GM18520 (cell line): ENCODE measurements around the gene ARHGAP26.

Experiments used
- ATAC-seq: cut with Tn5 transposase; IDR thresholded peaks from one replicate; pipeline ENCODE4 v1.9.1; 2021; ENCODE audit not compliant: unreplicated experiment

Gene ARHGAP26

GRCh38 chr5:143031781-143032580 lies 261.8 kb downstream of the ARHGAP26 start:
- no peak for ATAC-seq

- ATAC-seq = no peak
These were observed 262.3 kb downstream of the ARHGAP26 start for GRCh38 chr5:143032581-143032836.

DNA sequence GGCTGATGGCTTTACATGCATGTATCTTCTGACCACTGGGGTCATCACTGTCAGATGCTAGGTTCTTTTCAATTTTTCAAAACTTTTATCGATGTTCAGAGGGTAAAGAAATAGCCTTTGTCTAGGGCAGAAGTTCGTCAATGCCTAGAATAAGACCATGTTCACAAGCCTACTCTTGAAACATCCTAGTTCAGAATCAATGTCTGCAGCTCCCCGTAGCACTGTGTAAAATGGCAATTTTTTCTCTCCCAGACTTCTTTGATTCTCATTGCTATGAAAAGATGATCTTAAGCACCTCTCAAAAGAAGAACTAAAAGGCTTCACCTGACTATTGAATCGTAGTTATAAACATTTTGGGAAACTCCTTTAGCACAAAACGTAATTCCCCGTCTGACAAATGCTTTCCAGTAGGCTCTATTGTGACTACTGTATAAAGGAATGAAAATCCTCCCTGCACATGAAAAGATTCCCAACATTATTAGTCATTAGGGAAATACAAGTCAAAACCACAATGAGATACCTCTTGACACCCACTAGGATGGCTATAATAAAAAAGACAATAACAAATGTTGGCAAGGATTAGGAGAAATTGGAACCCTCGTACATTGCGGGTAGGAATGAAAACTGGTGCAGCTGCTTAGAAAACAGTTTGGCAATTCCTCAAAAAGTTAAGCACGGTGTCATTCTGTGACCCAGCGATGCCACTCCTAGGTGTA lies 263.5 kb downstream of the ARHGAP26 start:
- ATAC-seq = no peak

DNA sequence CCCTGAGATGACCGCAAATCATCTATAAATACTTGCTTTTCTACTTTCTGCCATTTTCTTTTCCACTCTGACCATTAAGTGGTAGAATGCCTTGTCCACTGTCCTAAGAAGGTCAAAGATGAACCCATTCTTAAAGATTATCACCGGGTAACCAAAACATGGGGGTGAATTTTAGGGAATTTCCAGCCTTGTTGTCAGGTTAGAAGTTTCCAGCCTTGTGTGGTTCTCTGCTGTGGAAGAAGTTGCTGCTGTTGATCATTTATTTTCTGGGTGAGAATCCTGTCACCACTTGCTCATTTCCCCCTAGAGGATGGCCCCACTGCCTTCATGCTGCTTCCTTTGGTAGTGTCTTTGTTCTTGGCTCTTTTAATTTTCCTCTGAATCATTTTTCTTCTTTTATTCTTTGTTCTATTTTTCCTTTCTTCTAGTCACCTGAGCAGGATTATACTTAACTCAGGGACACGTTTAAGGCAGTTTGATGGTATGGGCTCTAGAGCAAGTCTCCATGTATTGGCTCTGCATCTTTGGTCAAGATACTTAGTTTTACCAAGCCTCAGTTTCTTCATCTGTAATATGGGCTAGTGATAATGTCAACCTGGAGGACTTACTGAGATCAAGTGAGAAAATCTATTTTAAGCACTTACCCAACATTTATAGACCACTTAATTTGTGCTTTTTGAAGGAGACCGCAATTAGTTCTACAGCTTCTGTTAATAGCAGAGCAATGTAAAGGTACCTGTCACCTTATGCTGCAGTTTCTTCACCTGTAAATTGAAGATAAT lies 266.2 kb downstream of the ARHGAP26 start:
- peak; percentile 33 for ATAC-seq

DNA sequence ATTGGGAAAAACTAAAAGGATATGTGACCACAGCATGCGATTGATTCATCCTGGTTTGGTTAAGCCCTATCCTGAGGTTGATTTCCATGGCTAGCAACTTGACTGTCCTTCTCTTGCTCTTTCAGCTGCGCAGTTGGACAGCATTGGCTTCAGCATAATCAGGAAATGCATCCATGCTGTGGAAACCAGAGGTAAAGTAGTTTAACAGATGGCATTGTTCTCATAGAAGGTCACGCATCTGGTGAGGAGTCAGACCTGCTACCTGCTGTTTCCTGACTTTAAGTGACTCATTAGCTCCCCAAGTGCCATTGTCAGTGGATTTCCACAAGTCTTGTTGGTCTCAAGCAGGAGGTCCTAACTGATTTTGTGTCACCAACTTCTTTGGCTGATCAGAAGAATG lies 266.9 kb downstream of the ARHGAP26 start:
- ATAC-seq = no peak

- no peak for ATAC-seq
These were observed 267.5 kb downstream of the ARHGAP26 start for GRCh38 chr5:143037708-143038107.

DNA sequence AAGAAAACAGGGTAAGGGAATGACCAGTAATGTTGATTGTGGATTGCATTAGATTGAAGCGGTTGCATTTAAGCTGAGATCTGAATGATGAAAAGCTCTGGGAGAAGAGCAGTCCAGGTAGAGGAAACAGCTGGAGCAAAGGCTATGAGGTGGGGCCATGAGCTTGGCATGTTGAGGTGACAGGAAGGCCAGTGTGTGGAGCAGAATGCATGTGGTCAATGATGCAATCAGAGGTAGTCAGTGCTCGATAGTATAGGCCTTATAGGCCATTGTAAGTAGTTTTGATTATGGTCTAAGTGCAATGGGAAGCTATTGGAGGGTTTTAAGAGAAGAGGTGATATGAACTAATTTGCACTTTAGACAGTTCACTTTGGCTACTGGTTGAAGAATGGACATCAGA lies 270.4 kb downstream of the ARHGAP26 start:
- no peak for ATAC-seq

DNA sequence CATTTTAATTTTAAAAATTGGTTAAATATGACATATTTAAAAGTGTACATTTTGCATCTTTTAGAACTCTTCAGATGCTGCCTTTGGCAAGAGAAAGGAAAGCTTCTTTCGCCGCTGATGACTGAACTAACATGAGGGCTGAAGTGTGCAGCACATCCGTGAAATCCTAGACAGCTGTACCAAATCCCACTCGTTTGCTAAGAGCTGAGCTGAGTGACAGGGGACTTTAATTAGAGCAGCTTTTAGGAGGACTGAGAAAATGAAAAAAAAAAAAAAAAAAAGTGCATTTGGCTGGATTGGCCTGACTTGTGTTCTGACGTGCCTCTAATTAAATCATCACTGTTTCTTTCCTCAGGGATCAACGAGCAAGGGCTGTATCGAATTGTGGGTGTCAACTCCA lies 271.3 kb downstream of the ARHGAP26 start:
- ATAC-seq = no peak

DNA sequence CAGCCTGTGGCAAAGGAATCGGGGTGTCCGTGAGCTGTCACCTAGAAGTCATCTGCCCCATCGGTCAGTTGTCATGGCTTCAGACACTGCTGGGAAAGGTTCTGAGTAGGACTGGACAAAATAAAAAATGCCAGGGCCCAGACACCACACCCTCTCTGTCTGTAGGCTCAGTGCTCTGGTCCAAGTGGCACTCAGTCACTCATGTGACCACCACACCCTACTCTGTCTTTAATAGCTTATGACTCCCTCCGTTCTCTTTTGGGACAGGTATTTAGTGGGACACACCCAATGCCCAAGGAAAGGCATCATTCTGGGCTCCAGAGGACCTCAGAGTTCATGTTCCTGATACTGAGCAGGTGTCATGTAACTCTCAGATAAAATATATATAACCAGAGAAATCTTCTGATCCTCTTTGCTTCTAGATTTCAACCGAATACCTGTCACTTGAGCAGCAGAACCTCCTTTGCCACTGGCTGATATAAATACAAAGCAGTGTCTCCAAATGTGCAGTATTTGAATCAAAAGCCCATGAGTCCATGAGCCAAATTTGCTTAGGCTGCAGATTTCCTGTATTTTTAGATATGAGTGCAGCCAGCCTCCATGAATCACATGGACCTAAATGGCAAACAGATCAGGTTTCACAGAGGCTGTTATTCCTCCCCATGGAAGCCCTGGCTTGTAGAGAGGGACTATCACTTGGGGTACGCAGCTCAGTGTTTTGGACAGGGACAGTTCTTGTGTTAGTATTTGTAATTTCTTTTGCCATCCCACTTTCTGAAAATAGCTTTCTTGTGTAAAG lies 272.0 kb downstream of the ARHGAP26 start:
- no peak for ATAC-seq

- no peak for ATAC-seq
These were observed 274.1 kb downstream of the ARHGAP26 start for GRCh38 chr5:143044265-143044664.

- ATAC-seq = no peak
These were observed 274.9 kb downstream of the ARHGAP26 start for GRCh38 chr5:143045062-143045461.

GRCh38 chr5:143046314-143046713 lies 276.1 kb downstream of the ARHGAP26 start:
- ATAC-seq = no peak

GRCh38 chr5:143047091-143047490 lies 276.9 kb downstream of the ARHGAP26 start:
- ATAC-seq = no peak

- ATAC-seq = no peak
These were observed 280.0 kb downstream of the ARHGAP26 start for GRCh38 chr5:143050183-143050582.

DNA sequence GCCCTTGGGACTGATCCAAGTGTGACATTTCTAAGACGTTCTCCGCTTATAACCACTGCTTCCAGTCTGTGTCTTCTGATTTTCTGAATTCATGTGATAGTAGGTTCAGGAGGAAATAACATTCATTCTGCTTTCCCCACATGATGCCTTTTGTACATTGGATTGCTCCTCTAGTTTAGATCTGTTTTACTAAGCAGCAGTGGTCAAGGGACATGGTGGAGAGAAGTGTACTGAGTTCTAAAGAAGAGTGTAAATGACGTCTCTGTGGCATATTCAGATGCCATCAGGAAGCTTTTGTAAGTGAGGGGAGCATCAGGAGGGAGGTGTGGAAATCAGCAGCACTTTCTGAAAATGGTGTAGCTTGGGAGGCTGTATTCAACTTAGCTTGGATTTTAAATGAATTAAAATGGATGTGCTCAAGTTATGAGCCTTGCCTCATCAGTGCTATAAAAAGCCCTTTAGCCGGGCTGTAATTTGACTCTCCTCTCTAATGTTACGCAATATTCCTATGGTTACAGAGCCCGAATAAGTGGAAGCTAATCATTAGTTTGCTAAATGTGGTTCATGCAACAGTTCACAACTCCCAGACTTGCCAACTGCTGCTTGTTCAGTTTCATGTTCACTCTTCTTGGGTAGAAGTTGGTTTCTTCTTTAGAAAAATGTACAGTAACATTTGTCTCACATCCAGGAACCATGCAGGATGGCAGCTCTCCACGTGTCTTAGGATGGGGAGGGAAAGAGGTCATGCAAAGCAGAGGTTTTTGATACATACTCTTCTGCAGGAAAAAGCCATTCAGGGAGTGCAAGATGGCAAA lies 281.3 kb downstream of the ARHGAP26 start:
- ATAC-seq = no peak

DNA sequence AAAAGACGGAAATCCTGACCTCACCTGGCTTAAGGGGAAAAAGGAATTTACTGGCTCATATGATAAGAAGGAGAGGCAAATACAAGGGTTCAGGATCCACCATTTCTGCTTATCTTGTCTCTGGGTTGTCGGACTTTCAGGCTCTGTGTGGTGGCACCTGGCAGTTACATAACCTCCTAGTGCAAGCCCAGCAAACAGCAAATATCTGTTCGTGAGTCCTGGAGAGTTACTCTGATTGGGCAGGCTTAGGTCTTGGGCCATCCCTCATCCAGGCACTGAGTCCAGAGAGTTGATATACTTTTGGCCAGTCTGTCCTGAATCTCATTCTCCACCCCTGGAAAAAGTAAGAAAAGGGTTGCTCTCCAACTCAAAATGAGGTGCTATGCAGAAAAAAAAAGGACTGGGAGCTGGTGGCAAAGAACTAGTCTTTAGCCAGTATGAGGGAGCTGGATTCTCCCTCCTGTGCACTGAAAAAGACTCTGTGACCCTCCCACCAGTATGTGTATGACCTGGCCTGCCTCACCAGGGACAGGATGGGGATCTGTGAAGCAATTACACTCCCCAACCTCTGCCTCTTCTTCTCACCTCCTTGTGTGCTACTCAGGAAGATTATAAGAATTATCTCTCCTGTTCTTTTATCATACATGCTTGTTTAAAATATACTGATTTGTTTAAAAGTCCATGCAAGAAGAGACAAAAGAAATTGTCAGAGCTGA lies 282.9 kb downstream of the ARHGAP26 start:
- no peak for ATAC-seq

DNA sequence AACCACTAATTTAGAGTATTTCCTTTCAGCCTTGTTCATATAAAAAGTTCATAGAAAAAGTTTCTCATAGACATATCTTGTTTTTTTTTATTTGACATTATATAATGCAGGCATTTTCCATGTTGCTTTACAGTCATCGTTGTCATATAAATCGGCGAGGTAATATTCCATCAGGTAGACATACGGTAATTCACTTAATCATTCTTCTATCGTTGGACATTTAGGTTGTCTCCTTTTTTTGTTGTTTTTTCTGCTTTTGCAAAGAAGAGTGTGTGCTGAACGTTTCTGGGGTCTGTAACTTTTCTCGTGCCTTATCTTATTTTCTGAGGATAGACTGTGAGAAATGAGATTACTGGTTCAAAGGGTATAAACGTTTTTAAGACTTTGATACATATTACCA lies 283.6 kb downstream of the ARHGAP26 start:
- ATAC-seq = no peak

- peak; percentile 32 for ATAC-seq
These were observed 284.3 kb downstream of the ARHGAP26 start for GRCh38 chr5:143054480-143054941.

DNA sequence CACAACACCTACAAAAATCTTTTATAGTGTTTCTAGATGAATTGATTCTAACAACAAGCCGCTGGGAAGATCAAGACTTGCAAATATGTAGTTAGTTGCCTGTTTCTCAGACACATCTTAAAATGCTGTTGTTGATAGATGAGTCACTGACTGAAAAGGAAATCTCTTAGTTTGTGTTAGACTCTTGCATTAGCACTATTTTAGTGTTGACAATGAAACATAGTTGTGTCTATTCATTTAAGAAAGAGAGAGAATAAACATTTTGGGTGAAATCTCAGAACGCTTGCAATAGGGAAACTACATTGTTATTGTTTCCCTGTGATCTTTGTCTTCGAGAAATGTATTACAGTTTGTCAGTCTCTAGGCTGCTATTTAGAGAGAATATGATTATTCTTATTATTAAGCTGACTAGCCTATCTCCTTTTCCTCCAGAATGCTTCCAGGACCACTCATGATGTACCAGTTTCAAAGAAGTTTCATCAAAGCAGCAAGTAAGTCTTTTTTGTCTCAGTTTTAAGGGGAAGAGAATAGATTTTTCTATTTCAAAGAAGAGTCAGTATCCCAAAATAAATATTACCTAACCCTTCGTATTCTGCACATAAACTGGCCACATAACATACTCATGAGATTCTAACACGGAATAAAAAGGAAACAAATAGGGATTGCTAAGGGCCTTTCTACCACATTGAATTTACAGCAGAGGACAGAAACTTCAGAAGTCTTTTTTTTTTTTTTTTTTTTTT lies 285.6 kb downstream of the ARHGAP26 start:
- ATAC-seq = no peak
